ENCODE results near the gene DALRD3.

DALRD3 gene

DNA sequence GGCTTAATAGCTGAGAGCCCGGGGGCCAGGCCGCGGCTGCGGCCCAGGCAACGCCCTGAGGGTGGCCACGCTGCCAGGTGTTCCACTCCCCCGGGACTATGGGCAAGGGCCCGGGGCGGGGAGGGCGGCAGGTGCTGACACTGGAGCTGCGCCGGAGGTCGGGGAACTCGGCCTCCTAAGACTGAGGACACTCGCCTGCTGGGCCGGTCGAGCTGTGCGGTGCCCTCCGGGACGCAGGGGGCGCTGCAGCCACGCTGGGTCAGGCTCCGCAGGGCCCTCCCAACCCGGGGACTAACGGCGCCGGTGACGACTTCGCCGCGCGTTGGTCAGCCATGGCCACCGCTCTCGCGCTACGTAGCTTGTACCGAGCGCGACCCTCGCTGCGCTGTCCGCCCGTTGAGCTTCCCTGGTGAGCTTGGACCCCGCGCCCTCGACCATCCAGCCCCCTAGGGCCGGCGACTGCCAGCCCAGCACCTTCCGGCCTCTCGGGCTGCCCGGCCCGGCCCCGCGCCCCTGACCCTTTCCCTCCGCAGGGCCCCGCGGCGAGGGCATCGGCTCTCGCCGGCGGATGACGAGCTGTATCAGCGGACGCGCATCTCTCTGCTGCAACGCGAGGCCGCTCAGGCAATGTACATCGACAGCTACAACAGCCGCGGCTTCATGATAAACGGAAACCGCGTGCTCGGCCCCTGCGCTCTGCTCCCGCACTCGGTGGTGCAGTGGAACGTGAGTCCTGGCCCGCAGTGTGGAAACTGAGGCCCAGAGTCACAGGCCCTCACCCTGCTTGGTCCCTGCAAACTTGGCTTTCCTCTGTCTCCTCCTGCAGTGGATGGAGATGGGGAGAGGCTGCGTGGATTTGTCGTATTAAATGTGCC is 3.7 kb upstream of the DALRD3 start, which contains the start of gene NDUFAF3:
NDUFAF3 (plus strand) TSS at position 309 of the 875 bp plus-strand sequence; CDS start at position 333, 24 bp downstream.
- TF ChIP-seq, protein P1, sequence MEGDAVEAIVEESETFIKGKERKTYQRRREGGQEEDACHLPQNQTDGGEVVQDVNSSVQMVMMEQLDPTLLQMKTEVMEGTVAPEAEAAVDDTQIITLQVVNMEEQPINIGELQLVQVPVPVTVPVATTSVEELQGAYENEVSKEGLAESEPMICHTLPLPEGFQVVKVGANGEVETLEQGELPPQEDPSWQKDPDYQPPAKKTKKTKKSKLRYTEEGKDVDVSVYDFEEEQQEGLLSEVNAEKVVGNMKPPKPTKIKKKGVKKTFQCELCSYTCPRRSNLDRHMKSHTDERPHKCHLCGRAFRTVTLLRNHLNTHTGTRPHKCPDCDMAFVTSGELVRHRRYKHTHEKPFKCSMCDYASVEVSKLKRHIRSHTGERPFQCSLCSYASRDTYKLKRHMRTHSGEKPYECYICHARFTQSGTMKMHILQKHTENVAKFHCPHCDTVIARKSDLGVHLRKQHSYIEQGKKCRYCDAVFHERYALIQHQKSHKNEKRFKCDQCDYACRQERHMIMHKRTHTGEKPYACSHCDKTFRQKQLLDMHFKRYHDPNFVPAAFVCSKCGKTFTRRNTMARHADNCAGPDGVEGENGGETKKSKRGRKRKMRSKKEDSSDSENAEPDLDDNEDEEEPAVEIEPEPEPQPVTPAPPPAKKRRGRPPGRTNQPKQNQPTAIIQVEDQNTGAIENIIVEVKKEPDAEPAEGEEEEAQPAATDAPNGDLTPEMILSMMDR (IDR thresholded peaks at IDR 0.05; ENCODE audit: low read depth, low read length), result peak; percentile 89
- no peak for TF ChIP-seq EZH2phosphoT487 (IDR thresholded peaks at IDR 0.05; ENCODE audit: low read depth)
- Histone ChIP-seq H3K4me3 (ENCODE audit: low read length) (peak within 1 kb of the TSS; percentile 88), H3K4me2 (ENCODE audit: low read length) (peak within 1 kb of the TSS; percentile 95), H3K9me3 (ENCODE audit: insufficient read depth, low read length) (no peaks in the 10 kb centered on the region), H3K36me3 (replicated peaks; ENCODE audit: low read depth, low read length) (peaks cover 45% of the 10 kb centered on the region), H3K27ac (ENCODE audit: low read length) (peak within 1 kb of the TSS; percentile 88), H3K79me2 (ENCODE audit: low read length) (peaks cover 74% of the 10 kb centered on the region), H2AFZ (ENCODE audit: low read depth, low read length) (peak within 1 kb of the TSS; percentile 56; the same call in 1 of the 2 replicates), H3K27me3 (ENCODE audit: low read depth, low read length) (no peaks in the 10 kb centered on the region), H3K9ac (ENCODE audit: low read length) (peak within 1 kb of the TSS; percentile 98), H3K4me1 (ENCODE audit: low read length) (peaks cover 23% of the 10 kb centered on the region), H4K20me1 (ENCODE audit: insufficient read depth, low read length) (peaks cover 4% of the 10 kb centered on the region; the same call in 1 of the 2 replicates)

DNA sequence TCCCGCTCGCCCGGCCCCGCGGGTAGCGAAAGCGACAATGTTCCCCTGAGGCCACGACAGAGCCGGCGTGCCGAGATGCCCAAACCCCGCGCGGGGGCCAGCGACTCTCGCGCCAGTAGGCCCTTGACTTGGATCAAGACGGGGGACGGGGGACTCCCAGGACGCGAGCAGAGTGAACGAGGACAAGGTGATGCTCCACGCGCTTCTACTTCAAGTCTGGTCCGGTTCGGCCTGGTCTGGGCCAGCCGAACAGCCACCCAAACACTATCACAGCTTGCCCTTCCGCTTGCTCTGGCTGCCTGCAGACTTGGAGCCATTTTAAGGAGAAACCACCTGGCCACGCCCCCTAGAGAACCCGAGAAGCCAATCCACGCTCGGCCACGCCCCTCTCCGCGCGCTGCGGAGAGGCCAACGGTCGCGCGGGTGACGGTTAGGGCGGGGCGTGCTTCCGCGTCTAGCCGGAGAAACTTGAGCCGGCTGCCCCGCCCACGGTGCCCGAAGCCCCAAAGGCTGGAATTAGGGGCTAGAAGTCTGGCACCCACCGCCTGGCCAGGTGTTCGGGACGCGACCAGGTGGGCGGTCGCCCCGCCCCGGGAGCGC is 2.9 kb upstream of the DALRD3 start:
- Histone ChIP-seq H3K4me2 (ENCODE audit: low read length) (peak overlapping the region; percentile 79), H2AFZ (ENCODE audit: low read depth, low read length) (peak overlapping the region; percentile 56; the same call in 1 of the 2 replicates), H3K79me2 (ENCODE audit: low read length) (peaks cover 66% of the 10 kb centered on the region), H3K27ac (ENCODE audit: low read length) (peak overlapping the region; percentile 88), H3K27me3 (ENCODE audit: low read depth, low read length) (no peaks in the 10 kb centered on the region), H3K9ac (ENCODE audit: low read length) (peak overlapping the region; percentile 98), H3K9me3 (ENCODE audit: insufficient read depth, low read length) (no peaks in the 10 kb centered on the region), H3K4me3 (ENCODE audit: low read length) (peak overlapping the region; percentile 88), H3K4me1 (ENCODE audit: low read length) (peaks cover 23% of the 10 kb centered on the region), H3K36me3 (replicated peaks; ENCODE audit: low read depth, low read length) (peaks cover 41% of the 10 kb centered on the region), H4K20me1 (ENCODE audit: insufficient read depth, low read length) (peaks cover 4% of the 10 kb centered on the region; the same call in 1 of the 2 replicates)
- TF ChIP-seq EZH2phosphoT487 (IDR thresholded peaks at IDR 0.05; ENCODE audit: low read depth), result no peak
- TF ChIP-seq, protein P1 (IDR thresholded peaks at IDR 0.05; ENCODE audit: low read depth, low read length), result no peak

DNA sequence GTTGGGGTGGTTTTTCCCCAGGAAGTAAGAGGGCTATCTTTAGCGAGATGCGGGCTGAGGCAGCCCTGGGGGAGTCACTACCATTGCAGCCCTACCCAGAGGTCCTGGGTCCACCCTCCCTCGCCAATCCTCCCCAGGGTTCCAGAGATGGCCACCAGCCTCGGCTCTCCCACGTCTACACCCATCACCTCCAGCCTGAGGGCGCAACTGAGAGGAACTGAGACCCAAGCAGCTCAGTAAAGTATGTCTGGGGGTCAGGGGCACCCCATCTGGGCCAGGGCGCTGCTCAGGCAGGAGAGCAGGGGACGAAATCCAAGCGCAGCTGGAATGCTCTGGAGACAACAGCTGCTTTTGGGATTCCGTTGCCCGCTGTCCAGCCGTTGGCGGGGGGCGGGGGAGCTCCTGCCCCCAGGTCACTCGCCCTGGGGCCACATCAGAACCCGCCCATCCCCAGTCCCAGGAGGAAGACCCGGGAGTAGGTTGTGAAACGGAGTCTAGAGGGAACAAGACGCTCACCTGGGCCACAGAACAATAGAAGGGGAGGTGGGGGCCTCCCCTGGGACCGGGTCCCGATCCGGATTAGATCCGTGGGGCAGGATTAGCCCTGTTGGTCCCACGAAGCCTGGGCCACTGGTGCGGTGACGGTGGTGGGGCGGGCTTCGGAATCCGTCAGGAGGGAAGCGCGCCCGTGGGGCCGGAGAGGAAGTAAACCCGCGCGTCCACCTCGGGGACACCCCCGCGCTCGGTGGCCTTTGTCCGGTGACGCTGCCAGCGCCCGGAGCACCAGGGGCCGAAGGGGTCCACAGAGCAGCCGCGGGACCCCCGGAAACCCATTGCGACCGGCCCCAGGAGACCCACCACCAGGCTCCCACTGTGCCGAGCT is 2.2 kb upstream of the DALRD3 start:
- H3K9me3 ChIP-seq (ENCODE audit: insufficient read depth, low read length), result no peaks in the 10 kb centered on the region
- H3K4me3 ChIP-seq (ENCODE audit: low read length), result peak overlapping the region; percentile 88
- H3K9ac ChIP-seq (ENCODE audit: low read length), result peak overlapping the region; percentile 98
- H3K27me3 ChIP-seq (ENCODE audit: low read depth, low read length), result no peaks in the 10 kb centered on the region
- H3K4me2 ChIP-seq (ENCODE audit: low read length), result peak overlapping the region; percentile 79
- H3K4me1 ChIP-seq (ENCODE audit: low read length), result peaks cover 23% of the 10 kb centered on the region
- H4K20me1 ChIP-seq (ENCODE audit: insufficient read depth, low read length), result peaks cover 4% of the 10 kb centered on the region; the same call in 1 of the 2 replicates
- H3K79me2 ChIP-seq (ENCODE audit: low read length), result peaks cover 59% of the 10 kb centered on the region
- no peak overlapping the region for H2AFZ ChIP-seq (ENCODE audit: low read depth, low read length)
- peak overlapping the region; percentile 88 for H3K27ac ChIP-seq (ENCODE audit: low read length)
- peaks cover 41% of the 10 kb centered on the region for H3K36me3 ChIP-seq (replicated peaks; ENCODE audit: low read depth, low read length)
- no peak for TF ChIP-seq EZH2phosphoT487 (IDR thresholded peaks at IDR 0.05; ENCODE audit: low read depth)
- TF ChIP-seq, protein P1 (IDR thresholded peaks at IDR 0.05; ENCODE audit: low read depth, low read length), result peak; percentile 12; the same call in 1 of the 2 replicates

Data from OCI-LY3 (cell line).